ENCODE data around the gene IQGAP3. TPM values are rescaled to one million over a fixed set of nuclear protein-coding genes. Genes with fewer than 3 reads are reported as not detected.

IQGAP3 gene
- total RNA-seq, 2 experiments from 2014 or later = 24.3 to 31.3 TPM

- ATAC-seq (peak; percentile 85), DNase-seq (peak; percentile 94)
- H3K9me3 Mint-ChIP-seq (ENCODE audit: low read depth) = no peaks in the 10 kb centered on the region
- peak within 1 kb of the TSS; percentile 99 for H3K4me3 Mint-ChIP-seq
- H3K27me3 Mint-ChIP-seq = no peaks in the 10 kb centered on the region
- H3K27ac Mint-ChIP-seq = peak within 1 kb of the TSS; percentile 98
- H3K4me1 Mint-ChIP-seq = peaks cover 37% of the 10 kb centered on the region
- CTCF ChIA-PET = interaction anchor here (0.6 to 4.4 kb wide), 12 partner anchors 10 to 216 kb away, joined by 3 to 23 read pairs (median 8); partner anchors contain the start of genes MEF2D, NAXE and TTC24
- H3K36me3 Mint-ChIP-seq = peaks cover 17% of the 10 kb centered on the region
Measured at GRCh38 chr1:156601122-156601830, 28.9 kb upstream of the IQGAP3 start, which contains the start of gene GPATCH4. GPATCH4 (minus strand) TSS chr1:156601479.

- H3K27ac Mint-ChIP-seq = peak overlapping the region; percentile 98
- H3K4me3 Mint-ChIP-seq = peak overlapping the region; percentile 99
- peaks cover 37% of the 10 kb centered on the region for H3K4me1 Mint-ChIP-seq
- no peak for DNase-seq
- CTCF ChIA-PET = interaction anchor here (0.9 to 4.4 kb wide), 11 partner anchors 9 to 215 kb away, joined by 3 to 23 read pairs (median 7); partner anchors contain the start of genes MEF2D, NAXE and TTC24
- no peaks in the 10 kb centered on the region for H3K27me3 Mint-ChIP-seq
- H3K9me3 Mint-ChIP-seq (ENCODE audit: low read depth) = no peaks in the 10 kb centered on the region
- H3K36me3 Mint-ChIP-seq = peaks cover 17% of the 10 kb centered on the region
- peak; percentile 7 for ATAC-seq
Measured at GRCh38 chr1:156600733-156601121, 28.4 kb upstream of the IQGAP3 start.

GRCh38 chr1:156599811-156600210 lies 27.4 kb upstream of the IQGAP3 start:
- ATAC-seq = peak; percentile 56

GRCh38 chr1:156598731-156599432 lies 26.5 kb upstream of the IQGAP3 start:
- Mint-ChIP-seq H3K27me3 (no peaks in the 10 kb centered on the region), H3K9me3 (ENCODE audit: low read depth) (no peaks in the 10 kb centered on the region), H3K4me3 (no peak overlapping the region), H3K27ac (peak overlapping the region; percentile 33), H3K4me1 (peaks cover 43% of the 10 kb centered on the region), H3K36me3 (peaks cover 25% of the 10 kb centered on the region)
- DNase-seq (no peak), ATAC-seq (no peak)
- CTCF ChIA-PET = interaction anchor here (0.5 to 4.4 kb wide), 10 partner anchors 10 to 213 kb away, joined by 3 to 23 read pairs (median 5); partner anchors contain the start of genes MEF2D and TTC24

More at GRCh38 chr1:156599811-156600210, 27.4 kb upstream of the IQGAP3 start:
- Mint-ChIP-seq H3K4me3 (peak overlapping the region; percentile 99), H3K9me3 (ENCODE audit: low read depth) (no peaks in the 10 kb centered on the region), H3K36me3 (peaks cover 23% of the 10 kb centered on the region), H3K27ac (peak overlapping the region; percentile 98), H3K4me1 (peaks cover 43% of the 10 kb centered on the region), H3K27me3 (no peaks in the 10 kb centered on the region)
- DNase-seq = no peak
- CTCF ChIA-PET = interaction anchor here (0.9 to 4.4 kb wide), 11 partner anchors 8 to 214 kb away, joined by 3 to 23 read pairs (median 8); partner anchors contain the start of genes MEF2D, NAXE and TTC24

GRCh38 chr1:156598125-156598524 lies 25.8 kb upstream of the IQGAP3 start:
- Mint-ChIP-seq H3K4me3 (no peak overlapping the region), H3K27me3 (no peaks in the 10 kb centered on the region), H3K4me1 (peaks cover 45% of the 10 kb centered on the region), H3K27ac (no peak overlapping the region), H3K9me3 (ENCODE audit: low read depth) (no peaks in the 10 kb centered on the region), H3K36me3 (peaks cover 25% of the 10 kb centered on the region)
- CTCF ChIA-PET = interaction anchor here (1.1 to 2.2 kb wide), 5 partner anchors 10 to 213 kb away, joined by 3 to 8 read pairs (median 6); no protein-coding TSS in a partner anchor
- DNase-seq (no peak), ATAC-seq (no peak)

GRCh38 chr1:156596426-156596825 lies 24.1 kb upstream of the IQGAP3 start:
- Mint-ChIP-seq H3K36me3 (peaks cover 28% of the 10 kb centered on the region), H3K27me3 (no peaks in the 10 kb centered on the region), H3K4me1 (peaks cover 43% of the 10 kb centered on the region), H3K27ac (no peak overlapping the region), H3K4me3 (no peak overlapping the region), H3K9me3 (ENCODE audit: low read depth) (no peaks in the 10 kb centered on the region)
- CTCF ChIA-PET = interaction anchor here (0.9 to 1.1 kb wide), 3 partner anchors 11 to 211 kb away, joined by 3 to 4 read pairs (median 4); no protein-coding TSS in a partner anchor
- no peak for ATAC-seq
- no peak for DNase-seq

- H3K27me3 Mint-ChIP-seq = no peaks in the 10 kb centered on the region
- peaks cover 25% of the 10 kb centered on the region for H3K36me3 Mint-ChIP-seq
- DNase-seq (no peak), ATAC-seq (no peak)
- no peaks in the 10 kb centered on the region for H3K9me3 Mint-ChIP-seq (ENCODE audit: low read depth)
- H3K27ac Mint-ChIP-seq = peak overlapping the region; percentile 67
- H3K4me1 Mint-ChIP-seq = peaks cover 39% of the 10 kb centered on the region
- CTCF ChIA-PET = interaction anchor here (1.1 to 2.3 kb wide), 7 partner anchors 9 to 175 kb away, joined by 3 to 8 read pairs (median 5); no protein-coding TSS in a partner anchor
- H3K4me3 Mint-ChIP-seq = no peak overlapping the region
Measured at GRCh38 chr1:156595016-156595415, 22.7 kb upstream of the IQGAP3 start.

GRCh38 chr1:156594190-156594589 lies 21.8 kb upstream of the IQGAP3 start:
- Mint-ChIP-seq H3K36me3 (peaks cover 25% of the 10 kb centered on the region), H3K27ac (peak overlapping the region; percentile 26), H3K27me3 (no peaks in the 10 kb centered on the region), H3K9me3 (ENCODE audit: low read depth) (no peaks in the 10 kb centered on the region), H3K4me1 (peaks cover 33% of the 10 kb centered on the region), H3K4me3 (no peak overlapping the region)
- CTCF ChIA-PET = interaction anchor here (1.1 to 4.2 kb wide), 9 partner anchors 8 to 175 kb away, joined by 3 to 24 read pairs (median 5); no protein-coding TSS in a partner anchor
- no peak for DNase-seq
- ATAC-seq = no peak

GRCh38 chr1:156593661-156593989 lies 21.3 kb upstream of the IQGAP3 start:
- H3K4me1 Mint-ChIP-seq = peaks cover 28% of the 10 kb centered on the region
- no peaks in the 10 kb centered on the region for H3K9me3 Mint-ChIP-seq (ENCODE audit: low read depth)
- CTCF ChIA-PET = interaction anchor here (1.0 to 4.2 kb wide), 9 partner anchors 9 to 174 kb away, joined by 3 to 24 read pairs (median 5); no protein-coding TSS in a partner anchor
- H3K27ac Mint-ChIP-seq = no peak overlapping the region
- DNase-seq (no peak), ATAC-seq (no peak)
- no peaks in the 10 kb centered on the region for H3K27me3 Mint-ChIP-seq
- no peak overlapping the region for H3K4me3 Mint-ChIP-seq
- H3K36me3 Mint-ChIP-seq = peaks cover 23% of the 10 kb centered on the region

- Mint-ChIP-seq H3K27ac (peak overlapping the region; percentile 79), H3K36me3 (peaks cover 18% of the 10 kb centered on the region), H3K27me3 (no peaks in the 10 kb centered on the region), H3K4me1 (peaks cover 28% of the 10 kb centered on the region), H3K9me3 (ENCODE audit: low read depth) (no peaks in the 10 kb centered on the region), H3K4me3 (peak overlapping the region; percentile 83)
- no peak for DNase-seq
- no peak for ATAC-seq
- CTCF ChIA-PET = interaction anchor here (0.6 to 4.2 kb wide), 14 partner anchors 8 to 207 kb away, joined by 3 to 24 read pairs (median 4); no protein-coding TSS in a partner anchor
Measured at GRCh38 chr1:156592910-156593660, 20.7 kb upstream of the IQGAP3 start.

GRCh38 chr1:156592158-156592909 lies 20.0 kb upstream of the IQGAP3 start:
- H3K27me3 Mint-ChIP-seq = no peaks in the 10 kb centered on the region
- DNase-seq (no peak), ATAC-seq (no peak)
- CTCF ChIA-PET = interaction anchor here (0.6 to 4.2 kb wide), 15 partner anchors 8 to 207 kb away, joined by 3 to 24 read pairs (median 5); partner anchors contain the start of genes GPATCH4 and MEF2D
- no peaks in the 10 kb centered on the region for H3K9me3 Mint-ChIP-seq (ENCODE audit: low read depth)
- peaks cover 28% of the 10 kb centered on the region for H3K4me1 Mint-ChIP-seq
- peak overlapping the region; percentile 83 for H3K4me3 Mint-ChIP-seq
- peaks cover 18% of the 10 kb centered on the region for H3K36me3 Mint-ChIP-seq
- peak overlapping the region; percentile 79 for H3K27ac Mint-ChIP-seq

Measured in activated CD8-positive, alpha-beta memory T cell treated with anti-CD3 and anti-CD28 coated beads, Interleukin-2, amount 10 ng/mL, durations not matched to agents 7 days and 5 days (primary cell).